OCI-LY7 (cell line): Measurements from ENCODE around the gene MAP3K7. TPM values are rescaled to one million over a fixed set of nuclear protein-coding genes. Genes with fewer than 3 reads are reported as not detected.

Experiments used
- BruUV-seq: library from RNA; stranded (reverse); fragments of 400-500 nt; replicated peaks from 2 replicates; lab custom pipeline; 2021; lab: Mats Ljungman, UMichigan
- CTCF ChIA-PET: fragments of 300-600 bp; sonication (Branson Sonifier 250); formaldehyde crosslinking; loops from one replicate; lab custom pipeline; 2022; ENCODE audit warnings: antibody characterized with exemption; ENCODE audit not compliant: unreplicated experiment; lab: Charles Lee
- POLR2A ChIA-PET: fragments of 300-600 bp; sonication (Branson Sonifier 250); formaldehyde crosslinking; loops from one replicate; lab custom pipeline; 2022; ENCODE audit warnings: antibody characterized with exemption; lab: Charles Lee
- DNase-seq: peaks from one replicate; pipeline ENCODE4 v3.0.0-alpha.2; 2015; ENCODE audit warnings: low spot score
- H2AFZ ChIP-seq: fragments of 200-600 bp; sonication (generic), shearing (Covaris generic); 2 replicates; pipeline ENCODE4 v1.6.1; 2014; ENCODE audit warnings: mild to moderate bottlenecking, antibody characterized with exemption, low read length, moderate library complexity
- H3K27ac ChIP-seq: fragments of 200-600 bp; sonication (generic); 2 replicates; pipeline ENCODE4 v1.5.1; 2014; ENCODE audit warnings: mixed run types, low read depth, mild to moderate bottlenecking, moderate library complexity, low read length, inconsistent platforms; ENCODE audit not compliant: poor library complexity, severe bottlenecking
- H3K36me3 ChIP-seq: fragments of 200-600 bp; sonication (generic); 2 replicates; pipeline ENCODE4 v1.6.1; 2014; ENCODE audit warnings: mild to moderate bottlenecking, antibody characterized with exemption, low read length, moderate library complexity, mixed read lengths; ENCODE audit not compliant: insufficient read depth
- H3K4me1 ChIP-seq: fragments of 200-600 bp; sonication (generic); 2 replicates; pipeline ENCODE4 v1.5.1; 2014; ENCODE audit warnings: mild to moderate bottlenecking, low read length; ENCODE audit not compliant: insufficient read depth, poor library complexity, severe bottlenecking
- H3K4me2 ChIP-seq: fragments of 200-600 bp; sonication (generic); 2 replicates; pipeline ENCODE4 v1.6.1; 2014; ENCODE audit warnings: mild to moderate bottlenecking, low read length
- H3K4me3 ChIP-seq: fragments of 200-600 bp; sonication (generic); 2 replicates; pipeline ENCODE4 v1.5.1; 2014; ENCODE audit warnings: mild to moderate bottlenecking, low read depth, low read length; ENCODE audit not compliant: poor library complexity, severe bottlenecking
- H3K79me2 ChIP-seq: fragments of 200-600 bp; sonication (generic); 2 replicates; pipeline ENCODE4 v1.6.1; 2016; ENCODE audit warnings: low read depth, mild to moderate bottlenecking, low read length, moderate library complexity, mixed read lengths; ENCODE audit not compliant: insufficient read depth
- H3K9me2 ChIP-seq: fragments of 200-600 bp; sonication (generic); 2 replicates; pipeline ENCODE4 v1.6.1; 2016; ENCODE audit warnings: mild to moderate bottlenecking, low read length, mixed read lengths; ENCODE audit not compliant: insufficient read depth
- H3K9me3 ChIP-seq: fragments of 200-600 bp; sonication (generic); 2 replicates; pipeline ENCODE4 v1.6.1; 2014; ENCODE audit warnings: mild to moderate bottlenecking, mixed run types, low read length, mixed read lengths
- H4K20me1 ChIP-seq: fragments of 200-600 bp; sonication (generic); 2 replicates; pipeline ENCODE4 v1.6.1; 2014; ENCODE audit warnings: mild to moderate bottlenecking, antibody characterized with exemption, low read length, moderate library complexity, mixed read lengths; ENCODE audit not compliant: insufficient read depth
- CTCF ChIP-seq: fragments of 200-600 bp; sonication (generic); conservative IDR thresholded peaks from 2 replicates; pipeline ENCODE4 v1.5.1; 2014; ENCODE audit warnings: mild to moderate bottlenecking, antibody characterized with exemption, low read length, moderate library complexity, mixed read lengths
- EZH2phosphoT487 ChIP-seq: fragments of 200-600 bp; sonication (generic); IDR thresholded peaks from 2 replicates; pipeline ENCODE4 v1.6.1; 2018; ENCODE audit warnings: low read depth, borderline replicate concordance, mild to moderate bottlenecking, mixed run types, antibody characterized with exemption, low read length, moderate library complexity, mixed read lengths
- intact Hi-C: fragments of 100-400 bp; cut with micrococcal nuclease; formaldehyde crosslinking; loops from one replicate; pipeline ENCODE4 v1.10.0; 2022; ENCODE audit not compliant: unreplicated experiment
- total RNA-seq, 2 experiments: library from RNA; depleted of rRNA in 1 of 2; stranded (reverse); fragments of >200 nt in 1 of 2; shearing (Covaris generic) in 1 of 2; gene quantifications; 2 replicates each; pipeline ENCODE4 v1.2.3, GENCODE V29; 2014 to 2022

Gene MAP3K7
- total RNA-seq, 2 experiments from 2014 or later = 29.5 to 45.7 TPM

DNA sequence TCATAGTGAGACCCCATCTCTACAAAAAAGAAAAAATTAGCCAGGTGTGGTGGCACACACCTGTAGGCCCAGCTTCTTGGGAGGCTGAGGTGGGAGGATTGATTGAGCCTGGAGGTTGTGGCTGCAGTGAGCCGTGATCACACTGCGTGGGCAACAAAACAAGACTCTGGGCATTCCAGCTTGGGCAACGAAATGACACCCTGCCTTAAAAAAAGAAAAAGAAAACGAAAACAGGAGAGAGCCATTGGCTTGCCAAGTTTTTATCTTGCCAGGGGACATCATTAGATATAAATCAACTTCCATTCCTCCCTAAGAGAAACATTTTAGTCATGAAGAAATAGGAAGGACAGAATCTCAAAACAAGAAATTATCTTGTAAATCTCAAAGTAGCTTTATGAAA is 109.5 kb downstream of the MAP3K7 start:
- ChIA-PET CTCF (interaction anchor here (0.6 to 2.0 kb wide), 6 partner anchors 16 to 537 kb away, joined by 4 to 11 read pairs (median 4); no protein-coding TSS in a partner anchor), POLR2A (interaction anchor here (0.5 to 1.0 kb wide), 7 partner anchors 15 to 771 kb away, joined by 3 read pairs; no protein-coding TSS in a partner anchor)
- Histone ChIP-seq H3K4me1 (peaks cover 34% of the 10 kb centered on the region), H3K4me2 (no peak overlapping the region), H3K36me3 (no peaks in the 10 kb centered on the region), H3K9me2 (no peaks in the 10 kb centered on the region), H3K79me2 (no peaks in the 10 kb centered on the region), H3K9me3 (no peaks in the 10 kb centered on the region), H3K27ac (no peak overlapping the region), H2AFZ (no peak overlapping the region), H4K20me1 (no peaks in the 10 kb centered on the region), H3K4me3 (no peak overlapping the region)
- BruUV-seq = no TSS peak
- intact Hi-C loops = loop anchor here (5.0 to 10.0 kb wide), 5 partner anchors 100 to 1045 kb away; partner anchors contain the start of gene ANKRD6
- TF ChIP-seq EZH2phosphoT487 = no peak
- no peak for TF ChIP-seq CTCF
- DNase-seq = no peak

DNA sequence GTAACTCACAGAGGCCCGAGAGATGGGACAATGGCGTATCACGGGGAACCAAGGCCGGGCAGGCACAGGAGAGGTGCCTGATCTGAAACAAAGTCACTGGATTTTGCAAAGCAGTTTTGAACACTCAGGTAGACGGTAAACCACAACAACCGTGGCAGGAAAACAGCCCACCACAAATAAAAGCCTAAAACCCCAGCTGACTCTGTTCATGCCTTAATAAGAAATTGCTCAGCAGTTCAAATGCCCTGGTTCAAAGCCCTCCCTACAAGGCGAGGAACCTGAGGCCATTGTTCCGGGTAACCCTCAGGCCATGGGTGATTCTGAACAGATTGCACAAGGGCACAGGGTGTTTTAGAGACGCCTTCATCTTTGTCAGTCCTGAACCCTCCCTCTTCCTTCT is 114.2 kb downstream of the MAP3K7 start:
- no TSS peak for BruUV-seq
- POLR2A ChIA-PET = interaction anchor here (0.6 to 1.8 kb wide), 4 partner anchors 9 to 313 kb away, joined by 3 to 6 read pairs (median 3); no protein-coding TSS in a partner anchor
- peak overlapping the region; percentile 54 for H2AFZ ChIP-seq

More for the DNA sequence above, 114.2 kb downstream of the MAP3K7 start:
- DNase-seq = no peak
- intact Hi-C loops = loop anchor here (10.0 kb wide), 1 partner anchor 288 kb away; no protein-coding TSS in a partner anchor
- Histone ChIP-seq H3K79me2 (no peaks in the 10 kb centered on the region), H3K36me3 (no peaks in the 10 kb centered on the region), H3K4me3 (no peak overlapping the region), H3K27ac (no peak overlapping the region), H3K4me2 (no peak overlapping the region), H3K9me2 (no peaks in the 10 kb centered on the region), H4K20me1 (no peaks in the 10 kb centered on the region), H3K9me3 (no peaks in the 10 kb centered on the region), H3K4me1 (peaks cover 18% of the 10 kb centered on the region)
- CTCF ChIA-PET = no interaction called here
- TF ChIP-seq CTCF (no peak), EZH2phosphoT487 (no peak)
